ENCODE results near the gene ZNF547. TPM values are rescaled to one million over a fixed set of nuclear protein-coding genes. Genes with fewer than 3 reads are reported as not detected.

Gene ZNF547
- polyA plus RNA-seq (2012; ENCODE audit: missing spikeins), result 1.7 TPM

DNA sequence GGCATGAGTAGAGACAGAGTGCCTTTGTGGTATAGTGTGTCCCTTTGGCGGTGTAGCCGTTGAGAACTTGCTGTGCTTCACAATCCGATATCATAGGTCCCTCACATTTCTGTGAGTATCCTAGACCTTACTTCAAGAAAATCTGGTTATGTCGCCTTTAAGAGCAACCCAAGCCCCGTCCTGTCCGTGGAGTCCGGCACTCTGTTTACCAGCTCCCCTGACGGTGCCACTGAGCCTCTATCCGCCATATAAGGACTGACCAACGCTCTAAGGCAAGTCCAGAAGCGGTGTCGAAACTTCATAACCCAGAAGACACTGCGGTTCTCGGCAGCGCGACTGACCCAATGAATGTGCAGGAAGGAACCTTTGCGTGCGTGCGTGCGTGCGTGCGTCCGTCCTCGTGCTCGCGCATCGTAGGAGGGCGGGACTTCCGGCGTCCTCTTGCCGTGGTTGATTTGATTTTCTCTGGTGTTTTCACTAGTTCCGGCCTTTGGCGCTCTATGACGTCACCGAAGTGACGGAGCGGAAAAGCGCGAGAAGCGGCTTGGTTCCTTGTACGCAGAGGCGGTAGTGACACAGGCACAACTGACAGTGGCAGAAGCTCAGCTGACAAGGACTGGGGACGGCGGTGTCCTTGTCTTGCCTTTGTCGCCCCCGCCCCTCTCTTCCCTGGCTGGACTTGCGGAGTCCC lies at the start of gene ZNF547, which contains the start of gene TRAPPC2B:
TSS of gene ZNF547 (plus strand) at position 555 of the 691 bp plus-strand sequence. CDS start 5,005 bp downstream, outside the sequence.
TSS of gene TRAPPC2B (plus strand) at position 555 of the 691 bp plus-strand sequence. CDS start 1,283 bp downstream, outside the sequence.
- FAIRE-seq (peak; percentile 100), DNase-seq (ENCODE audit: insufficient read length) (peak; percentile 81)
- TF ChIP-seq POLR2A (IDR thresholded peaks at IDR 0.05; ENCODE audit: low read depth, low read length), result peak; percentile 77; the same call in 1 of the 2 replicates
- peak; percentile 74 for TF ChIP-seq POLR2AphosphoS5 (IDR thresholded peaks at IDR 0.05; ENCODE audit: low read depth, low read length)
- TF ChIP-seq TAF1 (IDR thresholded peaks at IDR 0.05; ENCODE audit: borderline replicate concordance, low read depth, low read length), result peak; percentile 54; the same call in 1 of the 2 replicates

DNA sequence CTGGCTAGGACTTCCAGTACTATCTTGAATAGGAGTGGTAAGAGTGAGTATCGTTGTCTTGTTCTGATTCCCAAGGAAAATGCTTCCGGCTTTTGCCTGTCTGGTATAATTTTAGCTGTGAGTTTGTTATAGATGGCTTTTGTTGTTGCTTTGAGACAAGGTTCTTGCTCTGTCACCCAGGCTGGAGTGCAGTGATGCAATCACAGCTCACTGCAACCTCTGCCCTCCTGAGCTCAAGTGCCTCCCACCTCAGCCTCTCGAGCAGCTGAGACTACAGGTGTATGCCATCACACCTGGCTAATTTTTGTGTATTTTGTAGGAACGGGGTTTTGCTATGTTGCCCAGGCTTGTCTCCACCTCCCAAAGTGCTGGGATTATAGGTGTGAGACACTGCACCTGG lies 49.2 kb upstream of the ZNF547 start:
- TF ChIP-seq TAF1 (IDR thresholded peaks at IDR 0.05; ENCODE audit: borderline replicate concordance, low read depth, low read length) (no peak), POLR2AphosphoS5 (IDR thresholded peaks at IDR 0.05; ENCODE audit: low read depth, low read length) (no peak), POLR2A (IDR thresholded peaks at IDR 0.05; ENCODE audit: low read depth, low read length) (no peak)
- DNase-seq (ENCODE audit: insufficient read length), result no peak
- no peak for FAIRE-seq

DNA sequence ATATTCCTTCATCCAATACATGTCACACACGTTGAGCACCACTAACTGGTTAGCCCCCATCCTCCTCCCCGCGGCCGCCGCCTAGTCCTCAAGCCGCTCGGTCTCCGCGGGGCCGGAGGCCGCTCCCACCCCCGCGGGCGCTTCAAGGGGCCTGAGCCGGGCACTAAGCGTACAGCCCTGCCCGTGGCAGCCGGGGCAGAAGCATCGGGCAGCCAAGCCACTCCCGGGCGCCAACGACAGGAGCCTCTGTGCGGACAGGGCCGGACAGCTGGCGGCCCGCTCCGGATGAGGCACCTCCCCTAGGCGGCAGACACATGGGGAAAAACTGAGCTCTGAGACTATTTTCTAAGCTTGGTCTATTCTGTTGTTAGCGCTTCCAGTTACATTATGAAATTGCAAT lies 45.8 kb upstream of the ZNF547 start:
- DNase-seq (ENCODE audit: insufficient read length), result no peak
- no peak for TF ChIP-seq POLR2A (IDR thresholded peaks at IDR 0.05; ENCODE audit: low read depth, low read length)
- no peak for TF ChIP-seq POLR2AphosphoS5 (IDR thresholded peaks at IDR 0.05; ENCODE audit: low read depth, low read length)
- TF ChIP-seq TAF1 (IDR thresholded peaks at IDR 0.05; ENCODE audit: borderline replicate concordance, low read depth, low read length), result no peak
- no peak for FAIRE-seq

- FAIRE-seq, result no peak
- TF ChIP-seq POLR2A (IDR thresholded peaks at IDR 0.05; ENCODE audit: low read depth, low read length), result no peak
- TF ChIP-seq POLR2AphosphoS5 (IDR thresholded peaks at IDR 0.05; ENCODE audit: low read depth, low read length), result no peak
- no peak for TF ChIP-seq TAF1 (IDR thresholded peaks at IDR 0.05; ENCODE audit: borderline replicate concordance, low read depth, low read length)
- DNase-seq (ENCODE audit: insufficient read length), result no peak
Measured at GRCh38 chr19:57319869-57320179, 43.5 kb upstream of the ZNF547 start.

DNA sequence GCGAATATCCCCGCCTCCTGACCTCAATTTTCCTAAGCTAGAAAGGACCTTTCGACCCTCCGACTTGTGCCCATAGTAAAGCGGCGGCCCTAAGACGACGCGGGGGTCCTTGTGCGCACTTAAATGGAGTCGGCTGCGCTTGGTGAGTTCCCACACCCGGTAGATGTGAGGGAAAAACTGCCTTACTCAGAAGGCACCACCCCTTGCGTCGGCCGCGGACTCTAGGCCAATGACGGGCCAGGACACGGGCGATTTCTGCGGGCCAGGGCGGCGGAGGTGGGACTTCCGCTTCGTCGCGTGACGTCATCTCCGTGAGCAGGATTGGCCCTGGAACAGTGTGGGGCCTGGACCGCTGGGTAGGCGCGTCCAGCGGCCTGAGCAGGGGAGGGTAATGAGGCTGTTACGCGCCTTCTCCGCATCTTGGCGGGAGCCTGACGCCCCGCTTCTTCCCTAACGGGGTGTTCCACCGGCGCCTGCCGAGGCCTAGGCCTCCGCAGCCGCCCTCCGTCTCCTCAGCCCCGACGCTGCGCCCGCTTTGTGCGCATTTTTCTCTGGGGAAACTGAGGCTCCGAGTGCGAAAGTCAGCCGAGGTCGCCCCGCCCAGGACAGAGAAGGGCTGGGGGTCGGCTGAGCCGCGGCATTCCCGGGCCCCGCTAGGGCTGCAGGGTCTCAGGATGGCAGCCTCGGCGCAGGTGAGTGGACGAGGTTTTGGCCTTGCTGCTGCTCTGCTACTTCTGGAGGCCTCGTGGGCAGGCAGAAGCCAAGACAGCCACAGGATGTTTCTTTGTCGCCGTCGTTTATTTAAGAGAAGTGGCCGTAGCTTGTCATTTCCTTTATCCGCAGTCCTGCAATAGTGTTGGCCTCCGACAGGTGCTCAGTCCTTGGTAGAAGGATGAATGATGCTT lies 42.9 kb upstream of the ZNF547 start, which contains the start of gene ZNF543:
TSS of gene ZNF543 (plus strand) at position 293 of the 905 bp plus-strand sequence. CDS start at position 675, 382 bp downstream.
- DNase-seq (ENCODE audit: insufficient read length), result peak; percentile 97
- TF ChIP-seq TAF1 (IDR thresholded peaks at IDR 0.05; ENCODE audit: borderline replicate concordance, low read depth, low read length), result 0 out of 2 replicates have a peak, but pooled peaks have one; percentile 42
- peak; percentile 88 for TF ChIP-seq POLR2AphosphoS5 (IDR thresholded peaks at IDR 0.05; ENCODE audit: low read depth, low read length)
- peak; percentile 87 for TF ChIP-seq POLR2A (IDR thresholded peaks at IDR 0.05; ENCODE audit: low read depth, low read length)
- peak; percentile 99 for FAIRE-seq

DNA sequence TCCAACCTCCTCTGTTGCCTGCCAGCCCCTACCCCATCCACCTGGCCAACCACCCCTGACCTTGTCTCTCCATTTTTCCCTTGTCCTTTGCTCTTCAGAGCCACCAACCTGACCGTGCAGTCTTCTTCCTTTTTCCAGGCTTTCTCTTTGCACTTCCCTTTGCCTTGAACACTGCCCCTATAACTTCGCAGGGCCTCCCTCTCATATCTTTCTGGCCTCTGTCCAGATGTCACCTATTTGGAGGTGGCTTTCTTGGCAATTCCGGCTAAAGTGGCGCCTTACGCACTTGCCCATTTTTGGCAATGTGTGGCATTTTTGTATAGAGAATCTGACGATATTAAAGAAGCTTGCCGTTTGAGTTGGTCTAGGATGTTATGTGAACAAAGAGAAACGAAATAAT lies 42.2 kb upstream of the ZNF547 start:
- FAIRE-seq (no peak), DNase-seq (ENCODE audit: insufficient read length) (no peak)
- TF ChIP-seq POLR2AphosphoS5 (IDR thresholded peaks at IDR 0.05; ENCODE audit: low read depth, low read length) (no peak), POLR2A (IDR thresholded peaks at IDR 0.05; ENCODE audit: low read depth, low read length) (no peak), TAF1 (IDR thresholded peaks at IDR 0.05; ENCODE audit: borderline replicate concordance, low read depth, low read length) (no peak)

DNA sequence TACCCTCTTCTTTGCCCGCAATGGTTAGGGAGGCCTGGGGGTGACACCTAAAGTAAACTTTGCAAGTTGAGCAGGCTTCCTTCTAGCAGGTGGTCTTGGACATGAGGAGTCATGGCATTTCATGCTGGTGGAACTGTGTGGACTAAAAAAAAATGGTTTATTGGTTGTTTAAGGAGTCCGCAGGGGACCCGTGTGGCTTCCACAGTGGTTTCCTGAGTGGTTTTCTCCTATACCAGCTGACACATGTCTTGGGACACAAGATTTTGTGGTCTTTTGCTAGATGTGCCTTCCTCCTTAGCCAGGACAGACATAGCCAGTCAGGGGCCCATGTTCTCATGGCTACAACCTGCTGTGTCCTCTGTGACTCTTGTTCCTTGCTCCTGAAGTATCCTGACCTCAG lies 41.6 kb upstream of the ZNF547 start:
- FAIRE-seq, result no peak
- TF ChIP-seq POLR2A (IDR thresholded peaks at IDR 0.05; ENCODE audit: low read depth, low read length) (no peak), POLR2AphosphoS5 (IDR thresholded peaks at IDR 0.05; ENCODE audit: low read depth, low read length) (no peak)

GRCh38 chr19:57324992-57325391 lies 38.4 kb upstream of the ZNF547 start:
- no peak for TF ChIP-seq POLR2A (IDR thresholded peaks at IDR 0.05; ENCODE audit: low read depth, low read length)
- TF ChIP-seq POLR2AphosphoS5 (IDR thresholded peaks at IDR 0.05; ENCODE audit: low read depth, low read length), result no peak
- TF ChIP-seq TAF1 (IDR thresholded peaks at IDR 0.05; ENCODE audit: borderline replicate concordance, low read depth, low read length), result no peak
- DNase-seq (ENCODE audit: insufficient read length), result no peak
- FAIRE-seq, result no peak

More for the DNA sequence above, 41.6 kb upstream of the ZNF547 start:
- DNase-seq (ENCODE audit: insufficient read length), result no peak

DNA sequence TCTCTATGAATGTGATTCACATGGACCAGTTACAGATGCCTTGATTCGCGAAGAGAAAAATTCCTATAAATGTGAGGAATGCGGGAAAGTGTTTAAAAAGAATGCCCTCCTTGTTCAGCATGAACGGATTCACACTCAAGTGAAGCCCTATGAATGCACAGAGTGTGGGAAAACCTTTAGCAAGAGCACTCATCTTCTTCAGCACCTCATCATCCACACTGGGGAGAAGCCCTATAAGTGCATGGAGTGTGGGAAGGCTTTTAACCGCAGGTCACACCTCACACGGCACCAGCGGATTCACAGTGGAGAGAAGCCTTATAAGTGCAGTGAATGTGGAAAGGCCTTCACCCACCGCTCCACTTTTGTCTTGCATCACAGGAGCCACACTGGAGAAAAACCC lies 35.4 kb upstream of the ZNF547 start:
- DNase-seq (ENCODE audit: insufficient read length), result no peak
- FAIRE-seq, result no peak
- TF ChIP-seq POLR2A (IDR thresholded peaks at IDR 0.05; ENCODE audit: low read depth, low read length) (no peak), POLR2AphosphoS5 (IDR thresholded peaks at IDR 0.05; ENCODE audit: low read depth, low read length) (no peak), TAF1 (IDR thresholded peaks at IDR 0.05; ENCODE audit: borderline replicate concordance, low read depth, low read length) (no peak)

DNA sequence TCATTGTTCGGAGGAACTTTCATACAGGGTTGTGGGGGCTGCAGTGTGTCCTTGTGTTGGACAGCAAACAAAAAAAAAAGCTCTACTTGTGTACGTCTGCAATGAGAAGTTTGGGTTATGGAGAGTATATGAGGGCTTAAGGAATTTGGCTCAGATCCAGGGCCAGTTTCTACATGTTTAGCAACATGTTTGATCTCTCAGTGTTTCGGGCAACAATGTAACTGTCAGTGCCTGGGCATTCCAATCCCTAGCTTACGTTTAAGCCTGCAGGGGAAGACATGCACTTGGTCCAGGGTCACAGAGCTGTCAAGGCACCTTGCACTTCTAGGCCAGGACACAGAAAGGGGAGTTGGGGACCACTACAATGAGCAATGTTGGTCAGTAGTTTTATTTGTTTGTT lies 29.2 kb upstream of the ZNF547 start:
- DNase-seq (ENCODE audit: insufficient read length), result no peak
- no peak for FAIRE-seq
- TF ChIP-seq POLR2AphosphoS5 (IDR thresholded peaks at IDR 0.05; ENCODE audit: low read depth, low read length) (no peak), POLR2A (IDR thresholded peaks at IDR 0.05; ENCODE audit: low read depth, low read length) (no peak), TAF1 (IDR thresholded peaks at IDR 0.05; ENCODE audit: borderline replicate concordance, low read depth, low read length) (no peak)

GRCh38 chr19:57338877-57339276 lies 24.5 kb upstream of the ZNF547 start:
- FAIRE-seq (no peak), DNase-seq (ENCODE audit: insufficient read length) (no peak)
- TF ChIP-seq TAF1 (IDR thresholded peaks at IDR 0.05; ENCODE audit: borderline replicate concordance, low read depth, low read length) (no peak), POLR2AphosphoS5 (IDR thresholded peaks at IDR 0.05; ENCODE audit: low read depth, low read length) (no peak), POLR2A (IDR thresholded peaks at IDR 0.05; ENCODE audit: low read depth, low read length) (no peak)
